HepG2 (cell line): ENCODE data around the gene WDR86.

ENCODE experiments used
- CBX2 ChIP-seq, 2 experiments: fragments of 200-600 bp in 1 of 2; sonication (generic); formaldehyde crosslinking in 1 of 2; IDR thresholded peaks; 2 replicates each; pipeline versions ENCODE4 v1.7.0 to v1.8.1; 2018 to 2022; ENCODE audit warnings: low read depth in 2 of 2, low read length in 1 of 2, mild to moderate bottlenecking in 1 of 2, missing genetic modification reagents in 1 of 2
- GATAD1 ChIP-seq: IDR thresholded peaks from 2 replicates; pipeline ENCODE4 v1.6.1; 2016; ENCODE audit warnings: missing genetic modification reagents, missing compliant biosample characterization
- JUN ChIP-seq: sonication (generic); formaldehyde crosslinking; IDR thresholded peaks from 2 replicates; pipeline ENCODE4 v1.4.0; 2020; ENCODE audit warnings: mild to moderate bottlenecking, missing genetic modification reagents
- MAZ ChIP-seq, 2 experiments: sonication (generic) in 1 of 2; formaldehyde crosslinking in 1 of 2; IDR thresholded peaks; 2 replicates each; pipeline versions ENCODE4 v1.5.0 to v1.6.1; 2012 to 2020; ENCODE audit warnings: low read depth in 2 of 2, mild to moderate bottlenecking in 2 of 2, borderline replicate concordance in 1 of 2, improper control_type of control experiment in 1 of 2, low read length in 1 of 2, missing genetic modification reagents in 1 of 2, moderate library complexity in 1 of 2
- MED1 ChIP-seq: sonication (generic); formaldehyde crosslinking; IDR thresholded peaks from 2 replicates; pipeline ENCODE4 v1.4.0; 2020; ENCODE audit warnings: missing genetic modification reagents
- SIN3A ChIP-seq: IDR thresholded peaks from 2 replicates; pipeline ENCODE4 v1.6.1; 2011; ENCODE audit warnings: low read depth, mild to moderate bottlenecking, control low read depth, low read length, borderline replicate concordance
- SIX1 ChIP-seq: sonication (generic); formaldehyde crosslinking; IDR thresholded peaks from 2 replicates; pipeline ENCODE4 v1.4.0; 2020; ENCODE audit warnings: missing genetic modification reagents, borderline replicate concordance
- ZNF121 ChIP-seq: sonication (generic); formaldehyde crosslinking; IDR thresholded peaks from 2 replicates; pipeline ENCODE4 v1.5.0; 2020; ENCODE audit warnings: mild to moderate bottlenecking, missing genetic modification reagents
- ZNF3 ChIP-seq: IDR thresholded peaks from 2 replicates; pipeline ENCODE4 v1.7.0; 2017; ENCODE audit warnings: inconsistent platforms
- TF ChIP-seq, protein P1 (sequence below): IDR thresholded peaks from 2 replicates; pipeline ENCODE4 v1.6.1; 2016; ENCODE audit warnings: mild to moderate bottlenecking, missing biosample characterization, missing genetic modification reagents
- TF ChIP-seq, protein P2 (sequence below): sonication (generic); formaldehyde crosslinking; IDR thresholded peaks from 2 replicates; pipeline ENCODE4 v1.8.0; 2022; ENCODE audit warnings: missing genetic modification reagents, mild to moderate bottlenecking, moderate library complexity, borderline replicate concordance
- TF ChIP-seq, protein P3 (sequence below): sonication (generic); formaldehyde crosslinking; IDR thresholded peaks from 2 replicates; pipeline ENCODE4 v1.4.0; 2020; ENCODE audit warnings: missing genetic modification reagents
- TF ChIP-seq, protein P4 (sequence below): sonication (generic); formaldehyde crosslinking; IDR thresholded peaks from 2 replicates; pipeline ENCODE4 v1.5.0; 2020; ENCODE audit warnings: mild to moderate bottlenecking, missing genetic modification reagents, moderate library complexity
- TF ChIP-seq, protein P5 (sequence below): sonication (generic); formaldehyde crosslinking; IDR thresholded peaks from 2 replicates; pipeline ENCODE4 v1.4.0; 2020; ENCODE audit warnings: mild to moderate bottlenecking, missing genetic modification reagents

DNA sequence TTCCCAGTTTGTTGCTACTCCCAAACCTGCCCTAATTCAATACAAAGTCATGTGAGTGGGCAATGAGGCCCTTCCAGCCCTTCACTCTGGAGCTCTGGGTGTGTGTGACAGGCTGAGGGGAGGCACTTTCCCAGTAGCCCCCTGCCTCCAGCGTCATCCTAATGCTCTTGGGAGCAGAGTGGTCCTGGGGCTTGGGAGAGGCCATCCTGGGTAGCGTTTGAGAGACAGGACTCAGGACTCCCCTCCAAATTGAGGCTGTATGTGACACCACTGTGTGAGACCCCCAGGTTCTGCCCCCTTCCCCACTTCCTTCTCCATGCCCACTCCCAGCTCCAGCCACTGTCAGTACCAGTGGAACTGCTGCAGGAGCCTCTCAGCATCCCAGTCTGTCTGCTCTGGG lies 36.6 kb upstream of the WDR86 start:
- TF ChIP-seq MAZ (IDR thresholded peaks at IDR 0.05; ENCODE audit: borderline replicate concordance, low read depth, low read length) (no peak), MAZ (CRISPR knock-in tag; IDR thresholded peaks at IDR 0.05; ENCODE audit: low read depth) (no peak), GATAD1 (CRISPR knock-in tag) (no peak), MED1 (CRISPR knock-in tag) (no peak), SIN3A (no peak), ZNF3 (CRISPR knock-in tag) (no peak), CBX2 (IDR thresholded peaks at IDR 0.05; ENCODE audit: low read depth, low read length) (no peak), CBX2 (CRISPR knock-in tag; IDR thresholded peaks at IDR 0.05; ENCODE audit: low read depth) (no peak), SIX1 (CRISPR knock-in tag) (no peak), ZNF121 (CRISPR knock-in tag) (no peak), JUN (no peak)
- TF ChIP-seq, protein P1, sequence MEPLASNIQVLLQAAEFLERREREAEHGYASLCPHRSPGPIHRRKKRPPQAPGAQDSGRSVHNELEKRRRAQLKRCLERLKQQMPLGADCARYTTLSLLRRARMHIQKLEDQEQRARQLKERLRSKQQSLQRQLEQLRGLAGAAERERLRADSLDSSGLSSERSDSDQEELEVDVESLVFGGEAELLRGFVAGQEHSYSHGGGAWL, result no peak
- TF ChIP-seq, protein P2, sequence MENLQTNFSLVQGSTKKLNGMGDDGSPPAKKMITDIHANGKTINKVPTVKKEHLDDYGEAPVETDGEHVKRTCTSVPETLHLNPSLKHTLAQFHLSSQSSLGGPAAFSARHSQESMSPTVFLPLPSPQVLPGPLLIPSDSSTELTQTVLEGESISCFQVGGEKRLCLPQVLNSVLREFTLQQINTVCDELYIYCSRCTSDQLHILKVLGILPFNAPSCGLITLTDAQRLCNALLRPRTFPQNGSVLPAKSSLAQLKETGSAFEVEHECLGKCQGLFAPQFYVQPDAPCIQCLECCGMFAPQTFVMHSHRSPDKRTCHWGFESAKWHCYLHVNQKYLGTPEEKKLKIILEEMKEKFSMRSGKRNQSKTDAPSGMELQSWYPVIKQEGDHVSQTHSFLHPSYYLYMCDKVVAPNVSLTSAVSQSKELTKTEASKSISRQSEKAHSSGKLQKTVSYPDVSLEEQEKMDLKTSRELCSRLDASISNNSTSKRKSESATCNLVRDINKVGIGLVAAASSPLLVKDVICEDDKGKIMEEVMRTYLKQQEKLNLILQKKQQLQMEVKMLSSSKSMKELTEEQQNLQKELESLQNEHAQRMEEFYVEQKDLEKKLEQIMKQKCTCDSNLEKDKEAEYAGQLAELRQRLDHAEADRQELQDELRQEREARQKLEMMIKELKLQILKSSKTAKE (CRISPR knock-in tag), result no peak
- TF ChIP-seq, protein P3, sequence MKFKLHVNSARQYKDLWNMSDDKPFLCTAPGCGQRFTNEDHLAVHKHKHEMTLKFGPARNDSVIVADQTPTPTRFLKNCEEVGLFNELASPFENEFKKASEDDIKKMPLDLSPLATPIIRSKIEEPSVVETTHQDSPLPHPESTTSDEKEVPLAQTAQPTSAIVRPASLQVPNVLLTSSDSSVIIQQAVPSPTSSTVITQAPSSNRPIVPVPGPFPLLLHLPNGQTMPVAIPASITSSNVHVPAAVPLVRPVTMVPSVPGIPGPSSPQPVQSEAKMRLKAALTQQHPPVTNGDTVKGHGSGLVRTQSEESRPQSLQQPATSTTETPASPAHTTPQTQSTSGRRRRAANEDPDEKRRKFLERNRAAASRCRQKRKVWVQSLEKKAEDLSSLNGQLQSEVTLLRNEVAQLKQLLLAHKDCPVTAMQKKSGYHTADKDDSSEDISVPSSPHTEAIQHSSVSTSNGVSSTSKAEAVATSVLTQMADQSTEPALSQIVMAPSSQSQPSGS, result no peak
- TF ChIP-seq, protein P4, sequence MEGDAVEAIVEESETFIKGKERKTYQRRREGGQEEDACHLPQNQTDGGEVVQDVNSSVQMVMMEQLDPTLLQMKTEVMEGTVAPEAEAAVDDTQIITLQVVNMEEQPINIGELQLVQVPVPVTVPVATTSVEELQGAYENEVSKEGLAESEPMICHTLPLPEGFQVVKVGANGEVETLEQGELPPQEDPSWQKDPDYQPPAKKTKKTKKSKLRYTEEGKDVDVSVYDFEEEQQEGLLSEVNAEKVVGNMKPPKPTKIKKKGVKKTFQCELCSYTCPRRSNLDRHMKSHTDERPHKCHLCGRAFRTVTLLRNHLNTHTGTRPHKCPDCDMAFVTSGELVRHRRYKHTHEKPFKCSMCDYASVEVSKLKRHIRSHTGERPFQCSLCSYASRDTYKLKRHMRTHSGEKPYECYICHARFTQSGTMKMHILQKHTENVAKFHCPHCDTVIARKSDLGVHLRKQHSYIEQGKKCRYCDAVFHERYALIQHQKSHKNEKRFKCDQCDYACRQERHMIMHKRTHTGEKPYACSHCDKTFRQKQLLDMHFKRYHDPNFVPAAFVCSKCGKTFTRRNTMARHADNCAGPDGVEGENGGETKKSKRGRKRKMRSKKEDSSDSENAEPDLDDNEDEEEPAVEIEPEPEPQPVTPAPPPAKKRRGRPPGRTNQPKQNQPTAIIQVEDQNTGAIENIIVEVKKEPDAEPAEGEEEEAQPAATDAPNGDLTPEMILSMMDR, result no peak
- TF ChIP-seq, protein P5, sequence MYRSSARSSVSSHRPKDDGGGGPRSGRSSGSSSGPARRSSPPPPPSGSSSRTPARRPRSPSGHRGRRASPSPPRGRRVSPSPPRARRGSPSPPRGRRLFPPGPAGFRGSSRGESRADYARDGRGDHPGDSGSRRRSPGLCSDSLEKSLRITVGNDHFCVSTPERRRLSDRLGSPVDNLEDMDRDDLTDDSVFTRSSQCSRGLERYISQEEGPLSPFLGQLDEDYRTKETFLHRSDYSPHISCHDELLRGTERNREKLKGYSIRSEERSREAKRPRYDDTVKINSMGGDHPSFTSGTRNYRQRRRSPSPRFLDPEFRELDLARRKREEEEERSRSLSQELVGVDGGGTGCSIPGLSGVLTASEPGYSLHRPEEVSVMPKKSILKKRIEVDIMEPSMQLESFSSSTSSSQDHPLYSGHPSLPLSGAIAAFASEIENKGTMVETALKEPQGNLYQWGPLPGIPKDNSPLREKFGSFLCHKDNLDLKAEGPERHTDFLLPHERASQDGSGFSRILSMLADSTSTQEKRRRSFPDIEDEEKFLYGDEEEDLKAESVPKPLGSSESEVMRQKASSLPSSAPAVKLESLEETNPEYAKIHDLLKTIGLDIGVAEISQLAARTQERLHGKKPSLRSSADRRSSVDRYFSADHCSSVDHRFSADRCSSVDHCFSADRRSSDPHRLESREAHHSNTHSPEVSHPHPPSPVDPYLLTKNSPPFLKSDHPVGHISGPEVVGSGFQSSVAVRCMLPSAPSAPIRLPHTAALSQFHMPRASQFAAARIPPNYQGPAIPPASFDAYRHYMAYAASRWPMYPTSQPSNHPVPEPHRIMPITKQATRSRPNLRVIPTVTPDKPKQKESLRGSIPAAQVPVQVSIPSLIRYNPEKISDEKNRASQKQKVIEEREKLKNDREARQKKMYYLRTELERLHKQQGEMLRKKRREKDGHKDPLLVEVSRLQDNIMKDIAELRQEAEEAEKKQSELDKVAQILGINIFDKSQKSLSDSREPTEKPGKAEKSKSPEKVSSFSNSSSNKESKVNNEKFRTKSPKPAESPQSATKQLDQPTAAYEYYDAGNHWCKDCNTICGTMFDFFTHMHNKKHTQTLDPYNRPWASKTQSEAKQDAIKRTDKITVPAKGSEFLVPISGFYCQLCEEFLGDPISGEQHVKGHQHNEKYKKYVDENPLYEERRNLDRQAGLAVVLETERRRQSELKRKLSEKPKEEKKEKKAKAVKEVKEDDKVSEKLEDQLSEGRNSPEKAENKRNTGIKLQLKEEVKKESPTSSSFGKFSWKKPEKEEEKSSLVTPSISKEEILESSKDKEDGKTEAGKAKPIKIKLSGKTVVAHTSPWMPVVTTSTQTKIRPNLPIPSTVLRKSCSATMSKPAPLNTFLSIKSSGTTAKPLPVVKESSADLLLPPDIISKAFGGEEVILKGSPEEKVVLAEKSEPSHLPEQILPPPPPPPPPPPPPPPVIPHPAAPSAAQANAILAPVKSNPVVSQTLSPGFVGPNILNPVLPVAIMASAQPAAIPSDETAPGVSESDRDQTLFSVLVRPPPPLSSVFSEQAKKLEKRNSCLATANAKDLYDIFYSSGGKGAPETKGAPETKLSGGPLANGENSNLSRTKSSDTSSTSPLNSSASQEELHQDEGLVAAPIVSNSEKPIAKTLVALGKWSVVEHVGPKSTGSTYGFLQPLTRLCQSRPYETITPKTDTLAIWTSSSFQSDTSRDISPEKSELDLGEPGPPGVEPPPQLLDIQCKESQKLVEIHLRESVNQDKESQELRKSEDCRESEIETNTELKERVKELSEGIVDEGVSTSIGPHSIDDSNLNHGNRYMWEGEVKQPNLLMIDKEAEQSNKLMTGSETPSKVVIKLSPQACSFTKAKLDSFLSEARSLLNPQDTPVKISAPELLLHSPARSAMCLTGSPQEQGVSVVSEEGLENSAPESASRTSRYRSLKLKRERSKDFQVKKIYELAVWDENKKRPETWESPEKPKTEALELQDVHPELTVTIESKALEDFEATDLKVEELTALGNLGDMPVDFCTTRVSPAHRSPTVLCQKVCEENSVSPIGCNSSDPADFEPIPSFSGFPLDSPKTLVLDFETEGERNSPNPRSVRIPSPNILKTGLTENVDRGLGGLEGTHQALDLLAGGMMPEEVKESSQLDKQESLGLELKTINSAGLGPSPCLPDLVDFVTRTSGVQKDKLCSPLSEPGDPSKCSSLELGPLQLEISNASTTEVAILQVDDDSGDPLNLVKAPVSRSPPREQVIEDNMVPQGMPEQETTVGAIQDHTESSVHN (CRISPR knock-in tag), result no peak
